Mucosa of descending colon (tissue), 3 donors: ENCODE results near the gene CTTNBP2. TPM values are rescaled to one million over a fixed set of nuclear protein-coding genes. Genes with fewer than 3 reads are reported as not detected.

Experiments used
- ATAC-seq: fragments of 200-7000 bp; cut with Tn5 transposase; one replicate; pipeline ENCODE4 v1.9.1; 2020; ENCODE audit warnings: mild to moderate bottlenecking, moderate library complexity
- DNase-seq, 3 donors: peaks; one replicate each; pipeline ENCODE4 v3.0.0-alpha.2; 2020
- H3K36me3 ChIP-seq: fragments of 200-600 bp; one replicate; pipeline ENCODE4 v1.8.0; 2021; ENCODE audit warnings: low read depth, mild to moderate bottlenecking
- H3K4me1 ChIP-seq: fragments of 200-600 bp; one replicate; pipeline ENCODE4 v1.8.0; 2021; ENCODE audit warnings: low read depth, mild to moderate bottlenecking
- H3K4me3 ChIP-seq: fragments of 200-600 bp; one replicate; pipeline ENCODE4 v1.8.0; 2021; ENCODE audit warnings: mild to moderate bottlenecking
- H3K9me3 ChIP-seq: fragments of 200-600 bp; one replicate; pipeline ENCODE4 v1.8.0; 2021; ENCODE audit warnings: mild to moderate bottlenecking
- CTCF ChIP-seq: fragments of 200-600 bp; IDR thresholded peaks from one replicate; pipeline ENCODE4 v1.8.0; 2022; ENCODE audit warnings: antibody characterized with exemption, mild to moderate bottlenecking
- intact Hi-C, 2 donors: fragments of 100-400 bp; cut with DNase I in 1 of 2; cut with micrococcal nuclease in 1 of 2; formaldehyde crosslinking; loops; one replicate each; pipeline versions ENCODE4 v1.11.0 to v1.11.1; 2022; cut with DNase I, micrococcal nuclease
- long read RNA-seq, 2 donors: library from polyadenylated mRNA; unstranded; transcript quantifications; one replicate each; pipeline ENCODE4 v2.0.0, GENCODE V29; 2019 to 2021
- total RNA-seq, 3 donors: library from RNA; stranded (reverse); fragmentation: NEBNext Ultra II Directional in 2 of 3; extraction: Animal tissue kit (Norgen Biotek cat#: 25700) in 2 of 3; gene quantifications; one replicate each; pipeline versions ENCODE4 v1.2.1 to v1.2.4, GENCODE V29; 2021 to 2023
- donor health status: DM: no; HTN: no; CAD: no; lungs with moderate emphysema.
- donor health status: DM: no; HTN: no; CAD: no.
- donor health status: DM: no; HTN: yes; CAD: no.

Gene CTTNBP2, protein sequence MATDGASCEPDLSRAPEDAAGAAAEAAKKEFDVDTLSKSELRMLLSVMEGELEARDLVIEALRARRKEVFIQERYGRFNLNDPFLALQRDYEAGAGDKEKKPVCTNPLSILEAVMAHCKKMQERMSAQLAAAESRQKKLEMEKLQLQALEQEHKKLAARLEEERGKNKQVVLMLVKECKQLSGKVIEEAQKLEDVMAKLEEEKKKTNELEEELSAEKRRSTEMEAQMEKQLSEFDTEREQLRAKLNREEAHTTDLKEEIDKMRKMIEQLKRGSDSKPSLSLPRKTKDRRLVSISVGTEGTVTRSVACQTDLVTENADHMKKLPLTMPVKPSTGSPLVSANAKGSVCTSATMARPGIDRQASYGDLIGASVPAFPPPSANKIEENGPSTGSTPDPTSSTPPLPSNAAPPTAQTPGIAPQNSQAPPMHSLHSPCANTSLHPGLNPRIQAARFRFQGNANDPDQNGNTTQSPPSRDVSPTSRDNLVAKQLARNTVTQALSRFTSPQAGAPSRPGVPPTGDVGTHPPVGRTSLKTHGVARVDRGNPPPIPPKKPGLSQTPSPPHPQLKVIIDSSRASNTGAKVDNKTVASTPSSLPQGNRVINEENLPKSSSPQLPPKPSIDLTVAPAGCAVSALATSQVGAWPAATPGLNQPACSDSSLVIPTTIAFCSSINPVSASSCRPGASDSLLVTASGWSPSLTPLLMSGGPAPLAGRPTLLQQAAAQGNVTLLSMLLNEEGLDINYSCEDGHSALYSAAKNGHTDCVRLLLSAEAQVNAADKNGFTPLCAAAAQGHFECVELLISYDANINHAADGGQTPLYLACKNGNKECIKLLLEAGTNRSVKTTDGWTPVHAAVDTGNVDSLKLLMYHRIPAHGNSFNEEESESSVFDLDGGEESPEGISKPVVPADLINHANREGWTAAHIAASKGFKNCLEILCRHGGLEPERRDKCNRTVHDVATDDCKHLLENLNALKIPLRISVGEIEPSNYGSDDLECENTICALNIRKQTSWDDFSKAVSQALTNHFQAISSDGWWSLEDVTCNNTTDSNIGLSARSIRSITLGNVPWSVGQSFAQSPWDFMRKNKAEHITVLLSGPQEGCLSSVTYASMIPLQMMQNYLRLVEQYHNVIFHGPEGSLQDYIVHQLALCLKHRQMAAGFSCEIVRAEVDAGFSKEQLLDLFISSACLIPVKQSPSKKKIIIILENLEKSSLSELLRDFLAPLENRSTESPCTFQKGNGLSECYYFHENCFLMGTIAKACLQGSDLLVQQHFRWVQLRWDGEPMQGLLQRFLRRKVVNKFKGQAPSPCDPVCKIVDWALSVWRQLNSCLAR (N-terminal part only)
- total RNA-seq: 1 to 10 TPM; 3.9 to 8.3 (median 7.2) TPM
- long read RNA-seq, donor 1, partial matches to known transcripts: 1 of 1 reads
- long read RNA-seq, donor 1, other reads (novel, unspliced or antisense): 0 of 1 reads
- long read RNA-seq, donor 2, partial matches to known transcripts: 3 of 5 reads
- long read RNA-seq, donor 2, other reads (novel, unspliced or antisense): 2 of 5 reads

DNA sequence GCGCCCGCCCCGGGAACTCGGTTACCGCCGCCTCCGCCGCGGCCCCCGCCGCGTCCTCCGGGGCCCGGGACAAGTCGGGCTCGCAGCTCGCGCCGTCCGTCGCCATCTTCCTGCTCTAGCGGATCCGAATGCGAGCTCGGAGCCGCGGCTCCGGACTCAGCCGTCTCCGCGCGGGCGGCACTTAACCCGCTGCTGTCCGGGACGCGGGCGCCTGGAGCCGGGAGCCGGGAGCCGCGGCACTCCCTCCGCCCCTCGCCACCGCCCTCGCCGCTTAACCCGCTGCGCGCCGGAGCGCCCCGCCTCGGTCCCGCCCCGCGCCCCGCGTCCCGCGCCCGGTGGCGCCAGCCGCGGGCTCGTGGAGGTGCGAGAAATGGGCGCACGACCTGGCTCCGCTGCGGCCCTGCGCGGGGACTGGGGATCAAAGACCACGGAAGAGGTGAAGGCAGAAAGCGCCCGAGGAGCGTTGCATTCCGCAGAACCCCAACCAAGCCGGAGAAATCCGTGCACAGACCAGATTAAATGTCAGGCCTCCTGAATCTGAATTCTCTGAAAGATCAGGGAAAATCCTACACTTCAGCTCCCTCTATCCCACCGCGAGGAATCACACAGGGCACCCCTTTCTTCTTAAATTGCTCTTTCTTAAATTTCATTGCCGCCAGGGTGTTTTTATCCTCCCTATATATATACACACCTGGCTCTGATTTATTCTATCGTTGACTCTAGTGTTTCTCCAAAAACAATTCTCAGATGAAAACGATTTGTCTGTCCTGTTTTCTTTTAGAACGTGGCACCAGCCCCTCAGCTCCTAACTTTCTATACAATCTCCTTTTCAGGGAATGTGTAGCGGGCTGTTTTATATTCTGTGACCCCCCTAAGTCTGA, at the start of gene CTTNBP2:
CTTNBP2 (minus strand) TSS at position 132 of the 881 bp plus-strand sequence; CDS start at position 106, 26 bp downstream.
- intact Hi-C loops: no loop called here

GRCh38 chr7:117916309-117916708, 43.1 kb upstream of the CTTNBP2 start:
- Histone ChIP-seq H3K36me3 (no peaks in the 10 kb centered on the region), H3K4me3 (no peak overlapping the region), H3K9me3 (peaks cover 4% of the 10 kb centered on the region), H3K4me1 (no peaks in the 10 kb centered on the region)
- intact Hi-C loops: no loop called here
- ATAC-seq (no peak), DNase-seq (no peak)
- TF ChIP-seq CTCF: no peak

More for the DNA sequence above, at the start of gene CTTNBP2:
- Histone ChIP-seq H3K36me3 (no peaks in the 10 kb centered on the region), H3K9me3 (no peaks in the 10 kb centered on the region), H3K4me1 (no peaks in the 10 kb centered on the region), H3K4me3 (peak within 1 kb of the TSS; percentile 15)
- no peak for TF ChIP-seq CTCF
- DNase-seq (peak; percentile 44 to 67 (median 58)), ATAC-seq (peak; percentile 83)

- intact Hi-C loops: no loop called here
- DNase-seq (no peak), ATAC-seq (no peak)
- no peak for TF ChIP-seq CTCF
- Histone ChIP-seq H3K36me3 (no peaks in the 10 kb centered on the region), H3K9me3 (peaks cover 4% of the 10 kb centered on the region), H3K4me1 (no peaks in the 10 kb centered on the region), H3K4me3 (no peak overlapping the region)
Observed at GRCh38 chr7:117912421-117912820, 39.2 kb upstream of the CTTNBP2 start.

DNA sequence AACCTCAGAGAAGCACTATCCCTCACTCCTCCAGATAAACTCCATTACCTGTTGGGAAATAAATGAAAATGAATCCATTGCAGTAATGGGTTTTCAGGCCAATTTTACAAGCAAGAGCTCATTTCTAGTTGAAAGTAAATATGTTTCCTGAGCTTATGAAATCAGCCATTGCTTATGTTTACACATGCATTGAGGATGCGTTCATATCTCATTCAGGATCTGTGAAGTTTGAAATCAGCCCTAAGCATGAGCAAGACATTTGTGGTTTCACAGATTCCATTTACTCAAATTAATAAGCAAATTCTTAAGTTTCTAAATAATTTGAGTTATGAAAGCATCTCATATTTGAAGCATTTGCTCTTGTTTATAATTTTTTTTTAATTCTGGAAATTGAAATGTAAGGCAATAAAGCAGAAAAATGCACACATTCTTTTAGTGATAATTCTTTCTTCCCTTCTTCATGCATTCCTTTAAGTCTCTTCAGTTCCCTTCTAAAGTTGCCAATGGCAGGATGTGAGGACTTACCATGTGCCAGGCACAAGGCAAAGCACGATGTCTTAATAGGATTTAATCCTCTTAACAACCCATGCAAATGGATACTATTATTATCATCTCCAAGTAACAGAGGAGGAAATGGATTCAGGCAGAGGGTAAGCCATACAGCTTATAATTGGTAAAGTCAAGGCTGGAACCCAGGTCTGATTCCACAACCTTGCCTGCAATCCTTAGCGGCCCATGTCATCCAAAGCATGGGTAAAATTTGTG, 35.0 kb upstream of the CTTNBP2 start:
- no peaks in the 10 kb centered on the region for H3K4me1 ChIP-seq
- no peak for DNase-seq
- H3K36me3 ChIP-seq: no peaks in the 10 kb centered on the region
- intact Hi-C loops: no loop called here
- H3K4me3 ChIP-seq: no peak overlapping the region
- no peak for ATAC-seq
- no peak for TF ChIP-seq CTCF
- no peaks in the 10 kb centered on the region for H3K9me3 ChIP-seq
